Trophoblast cell (in vitro differentiated cells and primary cell): ENCODE data around the gene HLA-DQA1.

Experiments used
- DNase-seq, 2 donors: peaks; one replicate each; pipeline ENCODE4 v3.0.0-alpha.2; 2016
- H2AFZ ChIP-seq: 2 replicates; pipeline ENCODE4 v1.6.1; 2013; ENCODE audit warnings: low read length, moderate library complexity, mild to moderate bottlenecking; ENCODE audit not compliant: insufficient read depth, poor library complexity
- H2AK5ac ChIP-seq: 2 replicates; pipeline ENCODE4 v1.6.1; 2013; ENCODE audit warnings: mild to moderate bottlenecking, low read length
- H2BK120ac ChIP-seq: 2 replicates; pipeline ENCODE4 v1.6.1; 2013; ENCODE audit warnings: low read length, mild to moderate bottlenecking, moderate library complexity; ENCODE audit not compliant: insufficient read depth, poor library complexity
- H2BK12ac ChIP-seq: 2 replicates; pipeline ENCODE4 v1.6.1; 2013; ENCODE audit warnings: mild to moderate bottlenecking, low read length, moderate library complexity
- H2BK5ac ChIP-seq: 2 replicates; pipeline ENCODE4 v1.6.1; 2013; ENCODE audit warnings: low read length, low read depth, moderate library complexity, mild to moderate bottlenecking; ENCODE audit not compliant: poor library complexity
- H3K14ac ChIP-seq: 2 replicates; pipeline ENCODE4 v1.6.1; 2013; ENCODE audit warnings: mild to moderate bottlenecking, low read length
- H3K18ac ChIP-seq: 2 replicates; pipeline ENCODE4 v1.6.1; 2013; ENCODE audit warnings: mild to moderate bottlenecking, low read length
- H3K23ac ChIP-seq: 2 replicates; pipeline ENCODE4 v1.6.1; 2013; ENCODE audit warnings: low read length
- H3K27ac ChIP-seq: 2 replicates; pipeline ENCODE4 v1.5.1; 2013; ENCODE audit warnings: low read depth, mild to moderate bottlenecking, inconsistent platforms, low read length, moderate library complexity
- H3K27me3 ChIP-seq: 2 replicates; pipeline ENCODE4 v1.6.1; 2013; ENCODE audit warnings: inconsistent platforms, mild to moderate bottlenecking, low read length, moderate library complexity; ENCODE audit not compliant: insufficient read depth
- H3K36me3 ChIP-seq, 2 experiments: 1 replicate in 1 of 2; 2 replicates in 1 of 2; pipeline ENCODE4 v1.6.1; 2013; ENCODE audit warnings: low read length in 2 of 2, mild to moderate bottlenecking in 2 of 2, moderate library complexity in 1 of 2; ENCODE audit not compliant: insufficient read depth in 2 of 2, control insufficient read depth in 1 of 2
- H3K4ac ChIP-seq: 2 replicates; pipeline ENCODE4 v1.6.1; 2013; ENCODE audit warnings: low read depth, mild to moderate bottlenecking, low read length, moderate library complexity
- H3K4me1 ChIP-seq, 2 experiments: 1 replicate in 1 of 2; 2 replicates in 1 of 2; pipeline ENCODE4 v1.6.1; 2013; ENCODE audit warnings: low read length in 2 of 2, mild to moderate bottlenecking in 2 of 2, moderate library complexity in 1 of 2; ENCODE audit not compliant: insufficient read depth in 2 of 2, control insufficient read depth in 1 of 2
- H3K4me2 ChIP-seq: 2 replicates; pipeline ENCODE4 v1.6.1; 2013; ENCODE audit warnings: inconsistent platforms, mild to moderate bottlenecking, low read length, moderate library complexity
- H3K4me3 ChIP-seq: 2 replicates; pipeline ENCODE4 v1.5.1; 2013; ENCODE audit warnings: mild to moderate bottlenecking, low read depth, low read length, inconsistent platforms
- H3K79me1 ChIP-seq: one replicate; pipeline ENCODE4 v1.6.1; 2013; ENCODE audit warnings: low read length
- H3K79me2 ChIP-seq: 2 replicates; pipeline ENCODE4 v1.6.1; 2013; ENCODE audit warnings: low read length, mild to moderate bottlenecking; ENCODE audit not compliant: control insufficient read depth, insufficient read depth, poor library complexity
- H3K9ac ChIP-seq: 2 replicates; pipeline ENCODE4 v1.6.1; 2013; ENCODE audit warnings: mild to moderate bottlenecking, low read length
- H3K9me3 ChIP-seq: 2 replicates; pipeline ENCODE4 v1.6.1; 2013; ENCODE audit warnings: low read depth, mild to moderate bottlenecking, control low read depth, inconsistent platforms, low read length; ENCODE audit not compliant: insufficient read depth
- H4K12ac ChIP-seq: 2 replicates; pipeline ENCODE4 v1.6.1; 2013; ENCODE audit warnings: low read depth, mild to moderate bottlenecking, low read length, moderate library complexity
- H4K8ac ChIP-seq: 2 replicates; pipeline ENCODE4 v1.6.1; 2013; ENCODE audit warnings: low read depth, mild to moderate bottlenecking, low read length, moderate library complexity
- H4K91ac ChIP-seq: one replicate; pipeline ENCODE4 v1.6.1; 2013; ENCODE audit warnings: low read depth, mild to moderate bottlenecking, low read length, moderate library complexity
- WGBS: extraction: QIAGEN DNeasy Blood & Tissue Kit; methylation state at CpG from one replicate; pipeline ENCODE4 v1.1.7; 2013; ENCODE audit warnings: missing lambda C conversion rate; ENCODE audit not compliant: insufficient read length, insufficient coverage; ENCODE audit errors: extremely low coverage; 5-methylcytosine and 5-hydroxymethylcytosine counted together

The HLA-DQA1 gene

DNA sequence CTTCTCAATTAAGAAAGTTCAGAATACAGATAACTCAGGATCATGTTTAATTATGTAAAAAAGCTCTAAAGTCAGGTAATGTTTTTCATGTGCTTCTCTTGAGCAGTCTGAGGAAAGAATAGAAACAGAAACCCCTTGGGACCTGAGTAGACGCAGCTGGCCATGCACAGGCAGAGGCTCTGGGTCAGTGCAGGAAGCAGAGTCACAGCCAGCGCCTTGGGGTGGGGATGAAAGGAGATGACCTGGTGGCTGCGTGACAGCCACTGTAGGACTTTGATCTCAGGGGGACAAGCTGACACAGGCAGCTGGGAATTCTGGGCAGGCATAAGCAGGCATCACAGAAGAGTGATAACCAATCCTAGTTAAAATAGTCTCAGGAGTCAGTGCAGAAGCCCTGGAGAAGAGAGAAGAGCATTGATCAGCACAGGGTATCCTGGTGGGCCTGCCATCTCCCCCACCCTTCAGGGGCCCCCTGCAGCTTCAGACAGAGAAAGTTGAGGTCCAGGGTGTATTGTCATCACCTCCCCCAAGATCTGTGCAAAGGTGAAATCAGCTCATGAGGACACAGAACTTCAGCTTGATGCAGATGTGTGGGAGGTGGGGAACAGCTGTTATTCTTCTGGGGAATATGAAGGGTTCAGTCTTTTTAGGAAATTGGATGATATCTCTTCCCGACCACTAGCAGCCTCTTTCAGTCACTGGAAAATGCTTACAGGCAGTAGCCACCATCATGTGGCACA, 22.8 kb downstream of the HLA-DQA1 start:
- H3K9me3 ChIP-seq: no peaks in the 10 kb centered on the region
- H3K18ac ChIP-seq: no peak overlapping the region
- no peak overlapping the region for H4K12ac ChIP-seq
- no peak overlapping the region for H4K91ac ChIP-seq
- H3K79me2 ChIP-seq: no peaks in the 10 kb centered on the region
- no peaks in the 10 kb centered on the region for H3K27me3 ChIP-seq
- no peak overlapping the region for H3K23ac ChIP-seq
- H3K9ac ChIP-seq: no peak overlapping the region
- H3K14ac ChIP-seq: no peak overlapping the region
- no peak overlapping the region for H2AK5ac ChIP-seq
- H4K8ac ChIP-seq: no peak overlapping the region
- H3K27ac ChIP-seq: no peak overlapping the region
- H3K4me2 ChIP-seq: no peak overlapping the region
- no peaks in the 10 kb centered on the region for H3K4me1 ChIP-seq
- H2AFZ ChIP-seq: no peak overlapping the region
- DNase-seq: no peak
- no CpG with 5 or more reads among the region's 4 CpGs for WGBS
- H3K36me3 ChIP-seq: no peaks in the 10 kb centered on the region
- H3K79me1 ChIP-seq: no peaks in the 10 kb centered on the region
- no peak overlapping the region for H2BK120ac ChIP-seq
- H3K4ac ChIP-seq: no peak overlapping the region
- H2BK12ac ChIP-seq: no peak overlapping the region
- H2BK5ac ChIP-seq: no peak overlapping the region
- H3K4me3 ChIP-seq: no peak overlapping the region

GRCh38 chr6:32662099-32662498, 24.9 kb downstream of the HLA-DQA1 start:
- Histone ChIP-seq H2BK120ac (no peak overlapping the region), H4K8ac (no peak overlapping the region), H2BK12ac (no peak overlapping the region), H3K9ac (no peak overlapping the region), H3K36me3 (no peaks in the 10 kb centered on the region), H3K18ac (no peak overlapping the region), H3K4me2 (no peak overlapping the region), H2AK5ac (no peak overlapping the region), H2AFZ (no peak overlapping the region), H2BK5ac (no peak overlapping the region), H3K4me3 (no peak overlapping the region), H3K27ac (no peak overlapping the region), H3K79me2 (no peaks in the 10 kb centered on the region), H3K27me3 (no peaks in the 10 kb centered on the region), H4K91ac (no peak overlapping the region), H4K12ac (no peak overlapping the region), H3K4me1 (no peaks in the 10 kb centered on the region), H3K23ac (no peak overlapping the region), H3K4ac (no peak overlapping the region), H3K79me1 (no peaks in the 10 kb centered on the region), H3K14ac (no peak overlapping the region), H3K9me3 (no peaks in the 10 kb centered on the region)
- WGBS: no CpG with 5 or more reads among the region's 7 CpGs
- no peak for DNase-seq

DNA sequence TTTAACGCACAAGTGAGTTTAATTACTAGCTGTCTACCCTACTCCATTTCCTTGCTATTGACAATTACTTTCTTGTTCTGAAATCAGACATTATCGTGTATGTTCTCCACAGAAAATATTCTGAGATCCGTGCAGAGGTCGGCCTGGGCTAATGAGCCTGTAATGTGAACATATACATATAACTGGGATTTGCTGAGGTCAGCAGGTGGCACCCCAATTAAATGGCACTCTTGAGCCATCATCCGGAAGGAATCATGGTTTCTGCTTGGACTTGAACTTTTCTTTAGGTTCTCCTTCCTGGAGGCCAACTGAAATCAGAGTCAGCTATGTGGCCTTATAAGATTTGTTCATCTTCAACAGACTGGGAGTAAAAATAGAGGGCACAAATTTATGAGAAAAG, 25.6 kb downstream of the HLA-DQA1 start:
- no peak overlapping the region for H3K23ac ChIP-seq
- no peak overlapping the region for H2BK120ac ChIP-seq
- no CpG with 5 or more reads among the region's 5 CpGs for WGBS

DNA sequence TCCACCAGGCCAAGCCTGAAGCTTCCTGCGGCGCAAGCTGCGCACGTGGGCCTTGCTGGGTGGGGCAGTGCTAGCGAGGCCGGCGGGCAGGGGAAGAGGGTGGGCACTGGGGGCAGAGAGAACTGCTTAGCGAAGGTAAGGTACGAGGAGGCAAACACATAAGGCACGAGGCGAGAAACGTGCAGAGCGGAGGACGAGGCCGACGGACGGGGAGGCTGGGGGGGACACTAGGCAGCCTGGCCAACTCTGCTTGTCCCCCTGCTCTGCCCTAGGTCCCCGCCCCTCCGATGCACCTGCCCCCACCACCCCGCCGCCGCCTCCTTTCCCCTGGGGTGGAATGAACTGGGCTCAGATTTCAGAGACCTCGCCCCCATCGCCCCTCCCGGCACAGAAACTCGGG, 27.1 kb downstream of the HLA-DQA1 start:
- no peak overlapping the region for H3K14ac ChIP-seq
- H3K79me2 ChIP-seq: no peaks in the 10 kb centered on the region
- no peaks in the 10 kb centered on the region for H3K79me1 ChIP-seq
- H3K4me2 ChIP-seq: no peak overlapping the region
- no peak overlapping the region for H4K8ac ChIP-seq
- H3K4me1 ChIP-seq: no peaks in the 10 kb centered on the region
- H4K91ac ChIP-seq: no peak overlapping the region
- no peak overlapping the region for H2BK5ac ChIP-seq
- no peak overlapping the region for H2AFZ ChIP-seq
- H2BK12ac ChIP-seq: no peak overlapping the region
- WGBS: no CpG with 5 or more reads among the region's 26 CpGs
- no peak overlapping the region for H4K12ac ChIP-seq
- no peak overlapping the region for H3K4me3 ChIP-seq
- no peak overlapping the region for H2AK5ac ChIP-seq
- H3K4ac ChIP-seq: no peak overlapping the region
- no peak for DNase-seq
- H3K9ac ChIP-seq: no peak overlapping the region
- no peak overlapping the region for H3K27ac ChIP-seq
- H3K9me3 ChIP-seq: no peaks in the 10 kb centered on the region
- no peak overlapping the region for H3K23ac ChIP-seq
- no peaks in the 10 kb centered on the region for H3K36me3 ChIP-seq
- H3K27me3 ChIP-seq: no peaks in the 10 kb centered on the region
- H3K18ac ChIP-seq: no peak overlapping the region
- no peak overlapping the region for H2BK120ac ChIP-seq

More for the DNA sequence above, 25.6 kb downstream of the HLA-DQA1 start:
- Histone ChIP-seq H3K79me1 (no peaks in the 10 kb centered on the region), H3K27me3 (no peaks in the 10 kb centered on the region), H2AFZ (no peak overlapping the region), H2BK5ac (no peak overlapping the region), H3K4me1 (no peaks in the 10 kb centered on the region), H2BK12ac (no peak overlapping the region), H3K4ac (no peak overlapping the region), H2AK5ac (no peak overlapping the region), H4K8ac (no peak overlapping the region), H3K36me3 (no peaks in the 10 kb centered on the region), H3K4me3 (no peak overlapping the region), H3K4me2 (no peak overlapping the region), H4K91ac (no peak overlapping the region), H3K18ac (no peak overlapping the region), H3K9me3 (no peaks in the 10 kb centered on the region), H4K12ac (no peak overlapping the region), H3K14ac (no peak overlapping the region), H3K79me2 (no peaks in the 10 kb centered on the region), H3K9ac (no peak overlapping the region), H3K27ac (no peak overlapping the region)
- no peak for DNase-seq
